GM18508 (cell line): ENCODE measurements around the gene SMC2.

Experiments
- ATAC-seq: cut with Tn5 transposase; IDR thresholded peaks from one replicate; pipeline ENCODE4 v1.9.1; 2021; ENCODE audit warnings: moderate number of reproducible peaks; ENCODE audit not compliant: insufficient read depth, unreplicated experiment

Gene SMC2

DNA sequence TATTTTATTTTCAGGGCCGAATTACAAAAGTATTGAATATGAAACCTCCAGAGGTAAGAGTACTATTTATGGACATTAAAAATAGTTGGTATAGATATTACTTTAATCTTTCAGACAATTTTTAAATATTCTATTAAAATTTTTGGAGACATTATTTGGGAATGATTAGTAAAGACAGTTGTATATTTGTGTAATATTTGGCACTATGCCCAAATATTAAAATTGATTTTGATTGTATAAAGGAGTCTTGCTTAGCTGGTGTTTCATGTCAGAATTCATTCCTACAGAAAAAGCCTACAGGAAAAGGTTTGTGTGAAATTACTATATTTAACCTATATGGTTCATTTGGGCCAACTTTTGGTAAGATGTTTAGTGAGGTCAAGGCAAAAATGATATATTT is 5.5 kb downstream of the SMC2 start:
- ATAC-seq: no peak

DNA sequence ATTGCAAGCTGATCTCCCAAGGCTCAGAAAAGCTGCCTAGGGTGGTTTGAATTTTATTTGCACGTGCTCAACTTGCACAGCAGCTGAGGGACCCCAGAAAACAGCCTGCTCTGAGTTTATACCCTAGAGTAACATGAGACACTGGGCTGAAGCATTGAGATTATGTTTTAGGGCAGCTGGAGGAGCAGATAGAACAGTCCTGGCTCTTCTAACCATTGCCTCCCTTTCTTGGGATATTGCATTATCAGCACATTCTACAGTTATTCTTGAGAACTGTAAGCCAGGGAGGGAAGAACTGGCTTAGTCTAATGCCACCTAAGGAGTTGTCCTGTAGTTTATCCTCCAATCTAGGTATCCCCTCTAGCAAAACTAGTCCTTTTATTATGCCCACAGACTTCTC is 10.3 kb downstream of the SMC2 start:
- ATAC-seq: no peak

DNA sequence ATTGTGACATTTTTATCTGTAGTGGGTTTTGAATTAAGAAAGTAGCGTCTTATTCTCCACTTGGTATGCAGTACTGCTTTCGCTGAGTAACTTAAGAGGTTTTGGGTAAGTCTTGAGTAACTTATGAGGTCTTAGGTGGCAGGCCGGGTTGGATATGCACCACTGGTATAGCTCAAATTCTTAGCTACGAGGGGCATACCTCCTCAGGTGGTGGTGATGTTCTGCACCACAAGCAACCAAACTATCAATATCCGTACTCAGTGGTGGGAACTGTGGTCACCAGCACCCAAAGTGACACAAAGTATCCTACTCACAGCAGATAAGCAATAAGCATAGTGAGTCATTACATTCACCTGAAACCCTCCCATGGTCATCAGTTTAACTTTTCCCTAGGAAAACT is 13.7 kb downstream of the SMC2 start:
- ATAC-seq: no peak

DNA sequence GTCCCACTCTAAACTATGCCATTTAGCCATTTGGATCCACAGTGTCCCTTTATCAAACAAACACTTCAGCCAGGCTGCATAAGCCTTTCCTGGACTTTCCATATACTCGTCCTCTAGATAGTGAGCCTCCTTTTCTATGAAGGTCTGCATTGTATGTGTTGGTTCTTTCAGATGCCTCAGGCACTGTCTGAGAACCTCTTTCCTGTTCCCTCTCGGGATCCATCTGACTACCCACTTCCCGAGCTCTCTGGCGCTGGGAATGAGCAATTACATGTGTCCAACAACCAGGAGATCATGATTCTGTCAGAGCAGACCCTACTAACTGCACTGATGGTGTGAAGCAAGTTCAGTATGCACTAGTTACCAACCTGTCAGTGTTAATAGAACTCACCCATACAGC is 14.2 kb downstream of the SMC2 start:
- ATAC-seq: no peak

DNA sequence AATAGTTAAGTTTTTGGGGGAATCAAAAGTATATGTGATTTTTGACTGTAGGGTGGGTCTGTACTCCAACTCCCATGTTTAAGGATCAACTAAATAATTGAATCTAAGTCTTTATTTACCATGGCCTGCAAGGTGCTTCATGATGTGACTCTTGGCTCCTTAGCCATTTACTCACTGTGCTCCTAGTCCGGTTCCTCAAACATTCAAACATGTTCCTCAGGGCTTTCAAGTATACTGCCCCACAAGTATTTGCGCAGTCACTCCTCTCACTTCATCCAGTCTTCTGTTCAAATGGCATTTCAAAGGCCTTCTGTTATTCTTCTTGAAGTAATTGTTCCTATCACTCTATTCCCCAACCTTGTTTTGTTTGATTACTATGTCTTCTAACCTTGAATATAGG is 16.4 kb downstream of the SMC2 start:
- ATAC-seq: no peak

DNA sequence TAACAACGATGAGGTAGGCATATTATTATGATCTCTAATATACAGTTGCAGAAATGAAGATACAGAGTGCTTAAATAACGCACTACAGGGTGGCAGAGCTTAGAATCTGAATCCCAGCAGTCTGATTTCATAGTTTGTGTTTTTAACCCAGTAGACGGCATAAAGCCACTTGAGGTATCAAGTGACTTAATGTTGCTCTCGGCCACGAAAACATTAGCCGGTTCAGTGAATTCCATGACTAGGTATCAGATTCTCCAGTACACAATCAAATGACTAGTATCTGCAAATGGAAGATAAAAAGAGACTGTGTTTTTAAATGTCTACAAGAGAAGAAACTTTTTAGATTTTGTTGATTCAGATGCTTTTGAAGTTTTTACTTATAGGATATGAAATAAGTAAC is 24.8 kb downstream of the SMC2 start:
- no peak for ATAC-seq

DNA sequence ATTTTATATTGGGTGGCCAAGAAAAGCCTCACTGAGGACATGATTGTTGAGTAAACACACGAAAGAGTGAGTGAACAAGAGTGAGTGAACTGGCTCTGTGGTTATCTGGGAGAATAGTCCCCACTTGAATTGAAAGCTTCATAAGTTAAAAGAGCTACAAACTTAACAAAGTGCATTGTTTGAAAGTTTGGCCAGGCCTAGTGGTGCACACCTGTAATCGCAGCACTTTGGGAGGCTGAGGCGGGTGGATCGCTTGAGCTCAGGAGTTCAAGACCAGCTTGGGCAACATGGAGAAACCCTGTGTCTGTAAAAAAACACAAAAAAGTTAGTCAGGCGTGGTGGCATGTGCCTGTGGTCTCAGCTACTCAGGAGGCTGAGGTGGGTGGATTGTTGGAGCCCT is 26.9 kb downstream of the SMC2 start:
- ATAC-seq: no peak

DNA sequence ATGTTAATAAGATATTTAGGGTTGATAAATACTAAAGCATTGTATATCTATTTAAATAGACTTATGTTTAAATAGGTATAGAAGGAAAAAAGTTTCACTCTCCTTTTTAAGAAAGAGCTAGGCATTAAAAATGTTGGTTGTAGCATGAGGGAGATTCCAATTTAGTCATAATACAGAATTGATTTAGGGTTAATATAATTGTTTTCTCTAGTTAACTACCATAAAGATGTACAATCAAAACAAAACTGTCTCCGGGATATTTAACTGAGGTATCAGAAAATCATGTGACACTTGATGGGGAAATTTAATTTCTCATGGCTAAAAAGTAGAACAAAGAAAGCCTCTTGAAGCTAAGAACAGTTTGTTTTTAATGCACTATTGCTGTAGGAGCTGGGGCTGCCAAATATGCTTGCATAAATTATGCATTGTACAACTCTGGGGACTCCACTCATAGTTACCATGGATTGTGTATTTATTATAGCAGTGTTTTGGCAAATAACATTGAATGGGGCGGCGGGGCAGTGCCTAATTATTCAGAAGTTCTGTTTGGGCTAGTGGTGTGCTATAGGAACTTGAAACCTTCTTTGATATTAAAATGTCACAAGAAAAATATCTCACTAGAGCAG is 44.2 kb downstream of the SMC2 start:
- ATAC-seq: no peak

DNA sequence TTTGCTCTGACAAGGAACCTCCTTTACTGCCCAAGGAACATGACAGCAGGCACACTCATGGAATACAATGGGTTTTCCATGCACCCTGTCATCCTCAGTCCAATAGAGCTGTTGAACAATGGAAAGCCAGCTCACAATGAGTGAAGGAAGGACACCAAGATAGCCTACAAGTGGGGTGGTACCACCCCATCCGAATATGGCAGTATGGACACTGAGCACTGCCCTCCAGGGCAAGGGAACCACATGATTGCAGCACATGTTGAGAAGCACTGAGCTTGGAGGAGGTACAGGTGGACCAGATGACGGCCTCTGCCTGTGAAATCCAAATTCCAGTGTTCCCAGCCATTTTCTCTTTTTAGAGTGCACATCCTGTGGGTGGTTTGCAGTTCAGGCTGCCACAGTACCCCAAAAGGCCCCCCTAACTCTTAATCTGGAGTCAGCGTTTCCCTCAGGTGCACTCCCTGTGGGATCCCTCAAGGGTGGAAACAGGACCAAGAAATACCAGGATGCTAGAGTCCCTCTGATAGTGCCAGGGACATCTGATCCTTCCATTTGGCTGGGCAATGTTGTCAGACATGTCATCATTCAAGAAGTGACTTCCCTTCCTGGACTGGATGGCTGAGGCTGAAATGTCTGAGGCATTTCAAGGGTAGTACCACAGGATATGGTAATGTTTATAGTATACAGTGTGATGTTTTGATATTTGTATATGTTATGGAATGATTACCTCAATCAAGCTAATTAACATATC is 48.9 kb downstream of the SMC2 start:
- ATAC-seq: no peak

DNA sequence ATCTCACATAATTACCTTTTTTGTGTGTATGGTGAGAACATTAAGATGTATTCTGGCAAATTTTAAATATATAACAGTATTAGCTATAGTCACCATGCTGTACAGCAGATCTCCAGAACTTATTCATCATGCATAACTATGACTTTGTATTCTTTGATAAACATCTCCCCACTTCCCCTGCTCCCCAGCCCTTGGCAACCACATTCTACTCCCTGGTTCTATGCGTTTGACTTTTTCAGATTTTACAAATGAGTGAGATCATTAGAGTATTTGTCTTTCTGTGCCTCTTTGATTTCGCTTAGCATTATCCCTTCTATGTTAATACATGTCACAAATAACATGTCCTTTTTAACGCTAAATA is 49.4 kb downstream of the SMC2 start:
- ATAC-seq: no peak

DNA sequence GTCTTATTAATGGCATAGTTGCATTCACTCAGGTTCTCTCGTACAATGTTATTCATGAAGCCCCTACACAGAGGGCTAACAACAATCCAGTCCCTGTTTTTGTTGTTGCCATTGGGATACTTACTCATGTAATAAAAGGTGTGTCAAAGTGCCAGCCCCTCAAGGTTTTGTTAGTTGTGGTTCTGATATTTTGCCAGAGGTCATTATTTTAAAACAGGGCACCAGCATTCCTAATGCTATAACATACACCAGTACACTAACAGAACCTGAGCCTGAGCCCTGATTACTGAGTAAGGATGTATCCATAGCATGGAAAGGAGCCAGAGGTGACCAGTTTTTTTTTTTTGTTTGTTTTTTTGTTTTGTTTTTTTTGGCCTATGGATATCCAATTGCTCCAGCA is 50.2 kb downstream of the SMC2 start:
- ATAC-seq: no peak

DNA sequence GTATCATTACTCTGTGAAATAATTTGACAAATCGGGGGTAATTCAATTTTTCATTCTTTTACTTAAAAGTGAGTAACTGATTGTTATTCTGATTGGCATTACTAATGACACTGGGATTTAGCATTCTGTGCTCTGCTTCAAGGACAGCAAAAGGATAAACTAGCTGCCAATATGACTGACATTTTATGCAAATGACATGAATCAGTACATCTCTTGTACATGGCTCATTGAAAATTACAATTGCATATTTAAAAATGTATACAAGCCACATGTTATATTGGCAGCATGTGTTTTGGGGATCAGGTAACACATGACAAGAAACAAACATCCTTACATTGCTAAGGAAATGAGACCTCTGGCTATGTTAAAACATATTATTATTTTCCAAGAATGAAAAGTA is 79.0 kb downstream of the SMC2 start:
- no peak for ATAC-seq

DNA sequence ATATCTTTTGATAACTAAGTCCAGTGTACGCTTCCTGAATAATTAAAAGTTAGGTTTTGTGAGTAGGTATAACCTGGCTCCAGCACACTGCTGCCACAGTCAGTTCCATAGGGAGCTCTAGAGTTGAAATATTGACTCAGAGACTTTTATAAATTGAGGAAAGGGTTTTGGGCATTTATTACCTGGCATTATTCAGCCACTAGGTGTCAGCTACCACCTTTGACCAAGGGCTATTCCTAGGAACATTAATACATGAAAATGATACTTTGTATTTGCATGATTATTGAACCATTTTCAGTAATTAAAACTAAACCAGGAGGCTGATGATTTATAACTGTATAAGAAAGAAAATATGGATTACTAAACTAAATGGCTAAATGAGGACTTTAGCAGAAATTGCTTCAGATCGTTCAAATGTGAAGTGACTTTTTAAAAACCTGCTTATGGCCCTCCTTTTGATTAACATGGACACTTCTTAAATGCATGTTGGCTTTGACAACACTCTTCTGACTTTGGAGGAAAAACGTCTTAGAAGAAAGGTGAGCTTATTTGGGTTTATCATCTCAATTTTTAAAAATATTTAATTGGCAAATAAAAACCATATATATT is 83.0 kb downstream of the SMC2 start:
- ATAC-seq: no peak

DNA sequence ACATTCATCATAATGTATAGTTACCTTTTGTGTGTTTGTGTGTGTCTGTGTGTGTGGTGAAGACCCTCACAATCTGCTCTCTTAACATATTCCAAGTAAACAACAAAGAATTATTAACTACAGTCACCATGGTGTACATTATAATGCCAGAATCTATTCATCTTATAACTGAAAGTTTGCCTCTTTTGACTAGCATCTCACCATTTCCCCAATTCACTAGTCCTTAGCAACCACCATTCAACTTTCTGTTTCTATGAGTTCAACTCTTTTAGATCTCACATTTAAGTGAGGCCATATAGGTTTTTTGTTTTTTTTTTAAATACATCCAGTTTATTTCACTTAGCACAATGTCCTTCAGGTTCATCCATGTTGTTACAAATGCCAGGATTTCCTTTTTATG is 83.6 kb downstream of the SMC2 start:
- peak; percentile 74 for ATAC-seq
